Measurements from ENCODE around the gene OCA2. TPM values are rescaled to one million over a fixed set of nuclear protein-coding genes. Genes with fewer than 3 reads are reported as not detected.

Gene OCA2
- total and polyA plus RNA-seq, 4 donors: 2.6 to 7.5 (median 3.2) TPM

GRCh38 chr15:28098360-28098765, 752 bp downstream of the OCA2 start:
- WGBS (ENCODE audit: insufficient coverage): 53% methylated on average over 11 of the region's 11 CpGs
- Histone ChIP-seq H3K4me3 (ENCODE audit: low read depth, low read length) (no peak overlapping the region), H3K4me1 (ENCODE audit: control insufficient read depth, insufficient read depth, low read length) (peaks cover 61% of the 10 kb centered on the region), H3K27ac (ENCODE audit: low read depth, low read length) (no peak overlapping the region), H3K27me3 (ENCODE audit: control insufficient read depth, insufficient read depth, low read length) (peaks cover 55% of the 10 kb centered on the region), H3K36me3 (ENCODE audit: control insufficient read depth, insufficient read depth, low read length) (no peaks in the 10 kb centered on the region), H3K9me3 (ENCODE audit: control insufficient read depth, insufficient read depth, low read length) (no peaks in the 10 kb centered on the region)
- DNase-seq (ENCODE audit: low read depth in 4 of 6, low spot score in 6 of 6): peak in 1 of 6 donors; percentile 22

- no peak for DNase-seq (ENCODE audit: low read depth in 4 of 6, low spot score in 6 of 6)
- Histone ChIP-seq H3K27me3 (ENCODE audit: control insufficient read depth, insufficient read depth, low read length) (peaks cover 57% of the 10 kb centered on the region), H3K9me3 (ENCODE audit: control insufficient read depth, insufficient read depth, low read length) (no peaks in the 10 kb centered on the region), H3K4me1 (ENCODE audit: control insufficient read depth, insufficient read depth, low read length) (peaks cover 61% of the 10 kb centered on the region), H3K4me3 (ENCODE audit: low read depth, low read length) (no peak overlapping the region), H3K36me3 (ENCODE audit: control insufficient read depth, insufficient read depth, low read length) (no peaks in the 10 kb centered on the region), H3K27ac (ENCODE audit: low read depth, low read length) (no peak overlapping the region)
- WGBS (ENCODE audit: insufficient coverage): 89% methylated on average over 4 of the region's 5 CpGs
Observed at GRCh38 chr15:28097656-28098359, 1.3 kb downstream of the OCA2 start.

GRCh38 chr15:28096670-28097431, 2.3 kb downstream of the OCA2 start:
- H3K27ac ChIP-seq (ENCODE audit: low read depth, low read length): no peak overlapping the region
- H3K4me3 ChIP-seq (ENCODE audit: low read depth, low read length): peak overlapping the region; percentile 36
- WGBS (ENCODE audit: insufficient coverage): 4% methylated on average over 72 of the region's 72 CpGs
- peak in 2 of 6 donors; percentile 41 to 52 for DNase-seq (ENCODE audit: low read depth in 4 of 6, low spot score in 6 of 6)
- H3K9me3 ChIP-seq (ENCODE audit: control insufficient read depth, insufficient read depth, low read length): no peaks in the 10 kb centered on the region
- no peaks in the 10 kb centered on the region for H3K36me3 ChIP-seq (ENCODE audit: control insufficient read depth, insufficient read depth, low read length)
- H3K27me3 ChIP-seq (ENCODE audit: control insufficient read depth, insufficient read depth, low read length): peaks cover 58% of the 10 kb centered on the region
- peaks cover 61% of the 10 kb centered on the region for H3K4me1 ChIP-seq (ENCODE audit: control insufficient read depth, insufficient read depth, low read length)

GRCh38 chr15:28096411-28096669, 2.8 kb downstream of the OCA2 start:
- Histone ChIP-seq H3K27me3 (ENCODE audit: control insufficient read depth, insufficient read depth, low read length) (peaks cover 58% of the 10 kb centered on the region), H3K36me3 (ENCODE audit: control insufficient read depth, insufficient read depth, low read length) (no peaks in the 10 kb centered on the region), H3K27ac (ENCODE audit: low read depth, low read length) (no peak overlapping the region), H3K4me1 (ENCODE audit: control insufficient read depth, insufficient read depth, low read length) (peaks cover 61% of the 10 kb centered on the region), H3K4me3 (ENCODE audit: low read depth, low read length) (peak overlapping the region; percentile 36), H3K9me3 (ENCODE audit: control insufficient read depth, insufficient read depth, low read length) (no peaks in the 10 kb centered on the region)
- DNase-seq (ENCODE audit: low read depth in 4 of 6, low spot score in 6 of 6): peak in 1 of 6 donors; percentile 54
- 0% methylated on average over 8 of the region's 13 CpGs for WGBS (ENCODE audit: insufficient coverage)

GRCh38 chr15:28094732-28095521, 4.2 kb downstream of the OCA2 start:
- Histone ChIP-seq H3K9me3 (ENCODE audit: control insufficient read depth, insufficient read depth, low read length) (no peaks in the 10 kb centered on the region), H3K36me3 (ENCODE audit: control insufficient read depth, insufficient read depth, low read length) (no peaks in the 10 kb centered on the region), H3K27ac (ENCODE audit: low read depth, low read length) (no peak overlapping the region), H3K27me3 (ENCODE audit: control insufficient read depth, insufficient read depth, low read length) (peaks cover 53% of the 10 kb centered on the region), H3K4me3 (ENCODE audit: low read depth, low read length) (peak overlapping the region; percentile 36), H3K4me1 (ENCODE audit: control insufficient read depth, insufficient read depth, low read length) (peaks cover 55% of the 10 kb centered on the region)
- WGBS (ENCODE audit: insufficient coverage): 4% methylated on average over 75 of the region's 76 CpGs
- peak in 2 of 6 donors; percentile 49 to 61 for DNase-seq (ENCODE audit: low read depth in 4 of 6, low spot score in 6 of 6)

GRCh38 chr15:28093752-28094535, 5.2 kb downstream of the OCA2 start:
- Histone ChIP-seq H3K9me3 (ENCODE audit: control insufficient read depth, insufficient read depth, low read length) (no peaks in the 10 kb centered on the region), H3K27me3 (ENCODE audit: control insufficient read depth, insufficient read depth, low read length) (peaks cover 48% of the 10 kb centered on the region), H3K36me3 (ENCODE audit: control insufficient read depth, insufficient read depth, low read length) (no peaks in the 10 kb centered on the region), H3K4me1 (ENCODE audit: control insufficient read depth, insufficient read depth, low read length) (peaks cover 49% of the 10 kb centered on the region), H3K4me3 (ENCODE audit: low read depth, low read length) (no peak overlapping the region), H3K27ac (ENCODE audit: low read depth, low read length) (no peak overlapping the region)
- no peak for DNase-seq (ENCODE audit: low read depth in 4 of 6, low spot score in 6 of 6)
- 55% methylated on average over 6 of the region's 20 CpGs for WGBS (ENCODE audit: insufficient coverage)

GRCh38 chr15:28091313-28091712, 7.8 kb downstream of the OCA2 start:
- peaks cover 24% of the 10 kb centered on the region for H3K4me1 ChIP-seq (ENCODE audit: control insufficient read depth, insufficient read depth, low read length)
- DNase-seq (ENCODE audit: low read depth in 4 of 6, low spot score in 6 of 6): no peak
- H3K27ac ChIP-seq (ENCODE audit: low read depth, low read length): no peak overlapping the region
- no peaks in the 10 kb centered on the region for H3K9me3 ChIP-seq (ENCODE audit: control insufficient read depth, insufficient read depth, low read length)
- no peaks in the 10 kb centered on the region for H3K36me3 ChIP-seq (ENCODE audit: control insufficient read depth, insufficient read depth, low read length)
- peaks cover 30% of the 10 kb centered on the region for H3K27me3 ChIP-seq (ENCODE audit: control insufficient read depth, insufficient read depth, low read length)
- H3K4me3 ChIP-seq (ENCODE audit: low read depth, low read length): no peak overlapping the region
- WGBS (ENCODE audit: insufficient coverage): 100% methylated on average over 2 of the region's 2 CpGs

- Histone ChIP-seq H3K9me3 (ENCODE audit: control insufficient read depth, insufficient read depth, low read length) (no peaks in the 10 kb centered on the region), H3K4me1 (ENCODE audit: control insufficient read depth, insufficient read depth, low read length) (no peaks in the 10 kb centered on the region), H3K27me3 (ENCODE audit: control insufficient read depth, insufficient read depth, low read length) (no peaks in the 10 kb centered on the region), H3K27ac (ENCODE audit: low read depth, low read length) (no peak overlapping the region), H3K4me3 (ENCODE audit: low read depth, low read length) (no peak overlapping the region), H3K36me3 (ENCODE audit: control insufficient read depth, insufficient read depth, low read length) (no peaks in the 10 kb centered on the region)
- DNase-seq (ENCODE audit: low read depth in 4 of 6, low spot score in 6 of 6): peak in 2 of 6 donors; percentile 38 to 41
- no CpG with 5 or more reads among the region's 2 CpGs for WGBS (ENCODE audit: insufficient coverage)
Observed at GRCh38 chr15:28086175-28086703, 12.9 kb downstream of the OCA2 start.
